ENCODE measurements around the gene SPEG.

GRCh38 chr2:219435701-219436100, 1.1 kb downstream of the SPEG start:
- TF ChIP-seq, protein P1, sequence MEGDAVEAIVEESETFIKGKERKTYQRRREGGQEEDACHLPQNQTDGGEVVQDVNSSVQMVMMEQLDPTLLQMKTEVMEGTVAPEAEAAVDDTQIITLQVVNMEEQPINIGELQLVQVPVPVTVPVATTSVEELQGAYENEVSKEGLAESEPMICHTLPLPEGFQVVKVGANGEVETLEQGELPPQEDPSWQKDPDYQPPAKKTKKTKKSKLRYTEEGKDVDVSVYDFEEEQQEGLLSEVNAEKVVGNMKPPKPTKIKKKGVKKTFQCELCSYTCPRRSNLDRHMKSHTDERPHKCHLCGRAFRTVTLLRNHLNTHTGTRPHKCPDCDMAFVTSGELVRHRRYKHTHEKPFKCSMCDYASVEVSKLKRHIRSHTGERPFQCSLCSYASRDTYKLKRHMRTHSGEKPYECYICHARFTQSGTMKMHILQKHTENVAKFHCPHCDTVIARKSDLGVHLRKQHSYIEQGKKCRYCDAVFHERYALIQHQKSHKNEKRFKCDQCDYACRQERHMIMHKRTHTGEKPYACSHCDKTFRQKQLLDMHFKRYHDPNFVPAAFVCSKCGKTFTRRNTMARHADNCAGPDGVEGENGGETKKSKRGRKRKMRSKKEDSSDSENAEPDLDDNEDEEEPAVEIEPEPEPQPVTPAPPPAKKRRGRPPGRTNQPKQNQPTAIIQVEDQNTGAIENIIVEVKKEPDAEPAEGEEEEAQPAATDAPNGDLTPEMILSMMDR (IDR thresholded peaks at IDR 0.05 in 8 of 11, conservative IDR thresholded peaks at IDR 0.05 in 3 of 11) = no peak
- TF ChIP-seq POLR2AphosphoS5 (IDR thresholded peaks at IDR 0.05) (no peak), POLR2A (IDR thresholded peaks at IDR 0.05) (no peak)
